ENCODE measurements around the gene GBP3. TPM values are rescaled to one million over a fixed set of nuclear protein-coding genes. Genes with fewer than 3 reads are reported as not detected.
A peak's percentile ranks its signal among the peaks of the same experiment; 100 is the strongest.
"Not testable (repeated sequence)": the region's sequence is repeated elsewhere in the genome, so short reads cannot be mapped to it uniquely, and the experiment has no call there.

The GBP3 gene
- total and polyA plus RNA-seq, 10 of the 15 experiments (the other 5 are each of a cell fraction or from before 2014, with no cell fraction given), result 0.21 to 3.1 (median 1.7) TPM

DNA sequence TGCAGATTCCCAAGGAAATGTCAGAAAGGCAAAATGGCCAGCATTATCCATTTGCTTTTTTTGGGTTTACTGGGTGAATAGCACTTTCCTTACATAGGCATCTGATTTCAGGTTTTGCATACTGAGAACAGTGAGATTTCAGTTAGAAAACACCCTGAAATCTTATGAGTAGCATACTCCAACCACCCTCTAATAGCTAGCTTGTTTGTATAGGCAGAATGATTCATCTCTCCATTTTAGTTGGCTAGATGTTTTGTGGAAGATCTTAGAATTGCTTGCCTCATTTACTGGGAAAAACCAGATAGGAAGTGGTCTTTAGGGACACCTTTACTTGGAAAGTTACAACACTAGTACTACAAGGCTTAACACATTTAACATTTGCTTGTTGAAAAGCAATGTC lies 40.6 kb downstream of the GBP3 start:
- in situ Hi-C loops (cut with MboI), result no loop called here
- intact Hi-C loops (cut with micrococcal nuclease; ENCODE audit: unreplicated experiment), result no loop called here
- Histone ChIP-seq H4K20me1 (ENCODE audit: control insufficient read depth, insufficient read depth) (no peaks in the 10 kb centered on the region), H3K4me2 (ENCODE audit: control insufficient read depth, insufficient read depth) (no peak overlapping the region), H3K9ac (ENCODE audit: control insufficient read depth, insufficient read depth, low read length) (no peak overlapping the region), H3K9me3 (replicated peaks; ENCODE audit: control insufficient read depth, insufficient read depth, low read length) (peaks cover 1% of the 10 kb centered on the region; the same call in 1 of the 3 replicates), H2AFZ (ENCODE audit: control insufficient read depth, low read depth, low read length) (no peak overlapping the region), H3K27me3 (replicated peaks in 1 of 2; ENCODE audit: control insufficient read depth in 2 of 2, insufficient read depth in 2 of 2, low read length in 1 of 2) (no peaks in the 10 kb centered on the region), H3K4me1 (ENCODE audit: control insufficient read depth, insufficient read depth, low read length) (peaks cover 7% of the 10 kb centered on the region), H3K27ac (ENCODE audit: control insufficient read depth, insufficient read depth) (no peak overlapping the region), H3K4me3 (no peak overlapping the region), H3K36me3 (ENCODE audit: control insufficient read depth in 2 of 2, insufficient read depth in 2 of 2, low read length in 1 of 2) (peaks cover 0 to 8% of the 10 kb centered on the region in 2 experiments; a peak in 2 of 4 replicates), H3K79me2 (ENCODE audit: control insufficient read depth, insufficient read depth, low read length) (peaks cover 39% of the 10 kb centered on the region)
- ATAC-seq (no peak), DNase-seq (ENCODE audit: low read depth, low spot score) (no peak), FAIRE-seq (no peak)
- no TSS peak for BruUV-seq (replicated peaks)
- POLR2A ChIA-PET, result no interaction called here
- RAD21 ChIA-PET (ENCODE audit: unreplicated experiment), result no interaction called here
- SMC1A ChIA-PET (ENCODE audit: uncharacterized antibody, unreplicated experiment), result interaction anchor here (1.4 to 2.2 kb wide), 2 partner anchors 10 to 16 kb away, joined by 4 to 8 read pairs; no protein-coding TSS in a partner anchor
- TF ChIP-seq, protein P1, sequence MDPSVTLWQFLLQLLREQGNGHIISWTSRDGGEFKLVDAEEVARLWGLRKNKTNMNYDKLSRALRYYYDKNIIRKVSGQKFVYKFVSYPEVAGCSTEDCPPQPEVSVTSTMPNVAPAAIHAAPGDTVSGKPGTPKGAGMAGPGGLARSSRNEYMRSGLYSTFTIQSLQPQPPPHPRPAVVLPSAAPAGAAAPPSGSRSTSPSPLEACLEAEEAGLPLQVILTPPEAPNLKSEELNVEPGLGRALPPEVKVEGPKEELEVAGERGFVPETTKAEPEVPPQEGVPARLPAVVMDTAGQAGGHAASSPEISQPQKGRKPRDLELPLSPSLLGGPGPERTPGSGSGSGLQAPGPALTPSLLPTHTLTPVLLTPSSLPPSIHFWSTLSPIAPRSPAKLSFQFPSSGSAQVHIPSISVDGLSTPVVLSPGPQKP (IDR thresholded peaks at IDR 0.05; ENCODE audit: low read depth, low read length), result no peak
- TF ChIP-seq TBL1XR1 (IDR thresholded peaks at IDR 0.05; ENCODE audit: low read depth, low read length) (no peak), NFYA (IDR thresholded peaks at IDR 0.05; ENCODE audit: borderline replicate concordance, low read depth, low read length) (no peak)
- TF ChIP-seq, protein P2, sequence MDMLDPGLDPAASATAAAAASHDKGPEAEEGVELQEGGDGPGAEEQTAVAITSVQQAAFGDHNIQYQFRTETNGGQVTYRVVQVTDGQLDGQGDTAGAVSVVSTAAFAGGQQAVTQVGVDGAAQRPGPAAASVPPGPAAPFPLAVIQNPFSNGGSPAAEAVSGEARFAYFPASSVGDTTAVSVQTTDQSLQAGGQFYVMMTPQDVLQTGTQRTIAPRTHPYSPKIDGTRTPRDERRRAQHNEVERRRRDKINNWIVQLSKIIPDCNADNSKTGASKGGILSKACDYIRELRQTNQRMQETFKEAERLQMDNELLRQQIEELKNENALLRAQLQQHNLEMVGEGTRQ (IDR thresholded peaks at IDR 0.05; ENCODE audit: borderline replicate concordance, low read depth, low read length), result no peak
- CTCF ChIA-PET, result interaction anchor here (1.0 to 1.2 kb wide), 2 partner anchors 9 to 16 kb away, joined by 3 read pairs; no protein-coding TSS in a partner anchor

DNA sequence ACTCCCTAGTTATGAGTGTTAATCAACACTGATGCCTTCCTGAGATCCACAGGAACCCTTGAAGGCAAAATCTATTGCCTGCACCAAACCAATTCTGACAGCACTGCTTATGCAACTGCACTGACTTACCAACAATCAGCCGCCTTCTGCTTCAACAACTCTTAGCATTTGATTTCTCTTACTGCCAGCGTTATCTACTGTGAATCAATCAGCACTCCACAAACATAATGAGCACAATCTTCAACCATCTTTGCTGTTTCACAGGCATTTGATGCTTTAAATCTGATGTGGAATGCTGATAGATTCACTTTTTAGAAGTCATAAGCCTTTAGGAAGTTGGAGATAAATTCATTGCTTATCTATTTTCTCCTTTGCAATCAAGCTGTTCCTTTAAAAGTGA lies 41.2 kb downstream of the GBP3 start:
- FAIRE-seq (peak; percentile 31), ATAC-seq (peak; percentile 38; the same call in 2 of the 3 replicates)
- SMC1A ChIA-PET (ENCODE audit: uncharacterized antibody, unreplicated experiment), result interaction anchor here (0.9 to 2.2 kb wide), 3 partner anchors 10 to 66 kb away, joined by 3 to 8 read pairs (median 4); no protein-coding TSS in a partner anchor
- RAD21 ChIA-PET (ENCODE audit: unreplicated experiment); H3K27ac ChIP-seq (ENCODE audit: control insufficient read depth, insufficient read depth); H3K27me3 ChIP-seq (replicated peaks in 1 of 2; ENCODE audit: control insufficient read depth in 2 of 2, insufficient read depth in 2 of 2, low read length in 1 of 2); DNase-seq (ENCODE audit: low read depth, low spot score); H3K9me3 ChIP-seq (replicated peaks; ENCODE audit: control insufficient read depth, insufficient read depth, low read length); intact Hi-C loops (cut with micrococcal nuclease; ENCODE audit: unreplicated experiment); H3K4me1 ChIP-seq (ENCODE audit: control insufficient read depth, insufficient read depth, low read length); H2AFZ ChIP-seq (ENCODE audit: control insufficient read depth, low read depth, low read length); H3K4me2 ChIP-seq (ENCODE audit: control insufficient read depth, insufficient read depth); H3K36me3 ChIP-seq (ENCODE audit: control insufficient read depth in 2 of 2, insufficient read depth in 2 of 2, low read length in 1 of 2); H3K9ac ChIP-seq (ENCODE audit: control insufficient read depth, insufficient read depth, low read length); POLR2A ChIA-PET; H4K20me1 ChIP-seq (ENCODE audit: control insufficient read depth, insufficient read depth); in situ Hi-C loops (cut with MboI): not testable (repeated sequence)
- BruUV-seq (replicated peaks), result TSS peak; percentile 21
- CTCF ChIA-PET, result interaction anchor here (1.0 to 1.2 kb wide), 2 partner anchors 8 to 17 kb away, joined by 3 read pairs; no protein-coding TSS in a partner anchor
- Histone ChIP-seq H3K79me2 (ENCODE audit: control insufficient read depth, insufficient read depth, low read length) (peaks cover 34% of the 10 kb centered on the region), H3K4me3 (peak overlapping the region; percentile 3; the same call in 1 of the 2 replicates)
- 93% methylated on average over 2 of the region's 2 CpGs for WGBS (ENCODE audit: insufficient coverage, insufficient replicate concordance, low lambda C conversion rate, missing lambda C conversion rate)
